ENCODE results near the gene NT5DC2. TPM values are rescaled to one million over a fixed set of nuclear protein-coding genes. Genes with fewer than 3 reads are reported as not detected.

NT5DC2 gene
- polyA plus RNA-seq, 1 experiment: 97.9 TPM

DNA sequence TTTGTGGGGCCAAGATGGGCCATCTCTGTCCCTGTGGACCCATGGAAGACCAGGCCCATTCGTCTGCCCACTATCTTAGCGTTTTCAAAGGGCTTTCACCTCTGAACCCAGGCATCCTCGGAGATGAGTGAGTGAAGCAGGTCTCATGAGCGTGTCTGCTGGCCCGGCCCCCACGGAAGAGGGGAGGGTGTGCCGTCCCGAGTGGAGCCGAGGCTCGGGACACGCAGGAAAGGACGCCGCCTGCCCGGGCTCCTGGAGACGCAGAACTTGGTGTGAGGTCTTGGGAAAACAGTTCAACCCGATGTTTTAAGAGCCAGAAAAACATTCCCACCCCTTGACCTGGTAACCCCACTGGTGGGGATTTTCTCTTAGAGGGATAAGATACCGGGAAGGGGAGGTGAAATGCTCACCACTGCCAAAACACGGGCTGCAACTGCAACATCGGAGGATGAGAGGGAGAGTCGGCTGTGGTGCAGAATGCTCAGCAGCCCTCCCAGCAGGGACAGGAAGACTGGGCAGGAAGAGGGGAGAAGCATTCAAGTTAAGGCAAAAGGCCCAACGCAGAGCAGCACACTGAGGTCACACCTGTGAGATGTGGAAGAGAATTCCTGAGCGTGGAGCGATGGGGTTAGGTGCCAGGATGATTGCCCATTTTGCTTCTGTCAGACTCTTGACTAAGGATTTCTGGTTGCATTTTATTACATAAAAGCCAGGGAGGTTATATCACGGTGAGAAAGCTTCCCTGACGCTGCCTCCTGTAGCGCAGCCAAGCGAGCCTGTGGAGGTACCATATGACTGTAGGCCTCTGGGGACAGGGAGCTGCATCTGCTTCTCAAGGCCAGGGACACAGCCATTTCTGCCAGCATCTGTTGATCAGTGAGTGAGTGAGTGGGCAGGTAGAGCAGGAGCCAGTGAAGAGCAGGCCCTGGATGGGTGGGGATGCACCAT, 52.6 kb downstream of the NT5DC2 start:
- Histone ChIP-seq H3K27ac (ENCODE audit: low read depth, low read length) (no peak overlapping the region), H3K27me3 (ENCODE audit: control insufficient read depth, insufficient read depth, low read length) (no peaks in the 10 kb centered on the region), H3K4me3 (ENCODE audit: low read depth, low read length) (no peak overlapping the region), H3K9me3 (ENCODE audit: control insufficient read depth, insufficient read depth, low read length) (no peaks in the 10 kb centered on the region; the same call in 1 of the 2 replicates)
- ChIA-PET POLR2A (no interaction called here), CTCF (interaction anchor here (2.4 kb wide), 1 partner anchor 9 kb away, joined by 11 read pairs; no protein-coding TSS in a partner anchor)
- TF ChIP-seq, protein P1, sequence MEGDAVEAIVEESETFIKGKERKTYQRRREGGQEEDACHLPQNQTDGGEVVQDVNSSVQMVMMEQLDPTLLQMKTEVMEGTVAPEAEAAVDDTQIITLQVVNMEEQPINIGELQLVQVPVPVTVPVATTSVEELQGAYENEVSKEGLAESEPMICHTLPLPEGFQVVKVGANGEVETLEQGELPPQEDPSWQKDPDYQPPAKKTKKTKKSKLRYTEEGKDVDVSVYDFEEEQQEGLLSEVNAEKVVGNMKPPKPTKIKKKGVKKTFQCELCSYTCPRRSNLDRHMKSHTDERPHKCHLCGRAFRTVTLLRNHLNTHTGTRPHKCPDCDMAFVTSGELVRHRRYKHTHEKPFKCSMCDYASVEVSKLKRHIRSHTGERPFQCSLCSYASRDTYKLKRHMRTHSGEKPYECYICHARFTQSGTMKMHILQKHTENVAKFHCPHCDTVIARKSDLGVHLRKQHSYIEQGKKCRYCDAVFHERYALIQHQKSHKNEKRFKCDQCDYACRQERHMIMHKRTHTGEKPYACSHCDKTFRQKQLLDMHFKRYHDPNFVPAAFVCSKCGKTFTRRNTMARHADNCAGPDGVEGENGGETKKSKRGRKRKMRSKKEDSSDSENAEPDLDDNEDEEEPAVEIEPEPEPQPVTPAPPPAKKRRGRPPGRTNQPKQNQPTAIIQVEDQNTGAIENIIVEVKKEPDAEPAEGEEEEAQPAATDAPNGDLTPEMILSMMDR (IDR thresholded peaks at IDR 0.05; ENCODE audit: low read depth, low read length): no peak
- DNase-seq (ENCODE audit: low read depth, low spot score): no peak

DNA sequence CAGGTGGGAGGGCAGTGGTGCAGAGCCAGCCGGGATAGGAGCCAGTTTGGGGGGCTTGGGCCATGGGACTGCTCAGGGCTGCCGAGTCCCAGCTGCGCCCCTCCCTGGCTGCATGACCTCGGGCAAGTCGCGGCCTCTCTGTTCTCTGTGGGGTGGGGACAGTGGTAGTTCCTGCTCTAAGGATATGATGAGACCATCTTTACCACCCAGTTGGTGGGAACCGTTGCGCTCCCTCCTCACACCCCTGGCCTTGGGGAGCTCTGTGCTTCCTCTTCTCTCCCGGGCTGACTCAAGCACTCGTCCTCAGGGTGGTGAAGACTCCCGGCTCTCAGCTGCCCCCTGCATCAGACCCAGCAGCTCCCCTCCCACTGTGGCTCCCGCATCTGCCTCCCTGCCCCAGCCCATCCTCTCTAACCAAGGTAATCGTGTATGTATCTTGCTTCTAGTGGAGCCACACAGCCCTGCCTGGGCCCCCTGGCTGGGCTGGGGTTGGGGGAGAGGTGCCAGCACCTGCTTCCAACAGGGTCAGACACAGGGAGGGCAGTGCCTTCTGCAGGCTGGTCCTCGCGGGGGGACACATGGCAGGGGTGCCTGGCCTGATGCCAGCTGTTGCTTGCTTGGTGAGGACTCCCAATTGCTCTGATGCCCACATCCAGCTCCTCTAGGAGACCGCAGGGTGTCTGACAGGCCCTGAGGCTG, 53.6 kb downstream of the NT5DC2 start:
- Histone ChIP-seq H3K27me3 (ENCODE audit: control insufficient read depth, insufficient read depth, low read length) (no peaks in the 10 kb centered on the region), H3K4me3 (ENCODE audit: low read depth, low read length) (no peak overlapping the region), H3K9me3 (ENCODE audit: control insufficient read depth, insufficient read depth, low read length) (no peaks in the 10 kb centered on the region; the same call in 1 of the 2 replicates), H3K27ac (ENCODE audit: low read depth, low read length) (no peak overlapping the region)
- TF ChIP-seq, protein P1 (IDR thresholded peaks at IDR 0.05; ENCODE audit: low read depth, low read length): no peak
- POLR2A ChIA-PET: no interaction called here
- CTCF ChIA-PET: no interaction called here
- DNase-seq (ENCODE audit: low read depth, low spot score): no peak

DNA sequence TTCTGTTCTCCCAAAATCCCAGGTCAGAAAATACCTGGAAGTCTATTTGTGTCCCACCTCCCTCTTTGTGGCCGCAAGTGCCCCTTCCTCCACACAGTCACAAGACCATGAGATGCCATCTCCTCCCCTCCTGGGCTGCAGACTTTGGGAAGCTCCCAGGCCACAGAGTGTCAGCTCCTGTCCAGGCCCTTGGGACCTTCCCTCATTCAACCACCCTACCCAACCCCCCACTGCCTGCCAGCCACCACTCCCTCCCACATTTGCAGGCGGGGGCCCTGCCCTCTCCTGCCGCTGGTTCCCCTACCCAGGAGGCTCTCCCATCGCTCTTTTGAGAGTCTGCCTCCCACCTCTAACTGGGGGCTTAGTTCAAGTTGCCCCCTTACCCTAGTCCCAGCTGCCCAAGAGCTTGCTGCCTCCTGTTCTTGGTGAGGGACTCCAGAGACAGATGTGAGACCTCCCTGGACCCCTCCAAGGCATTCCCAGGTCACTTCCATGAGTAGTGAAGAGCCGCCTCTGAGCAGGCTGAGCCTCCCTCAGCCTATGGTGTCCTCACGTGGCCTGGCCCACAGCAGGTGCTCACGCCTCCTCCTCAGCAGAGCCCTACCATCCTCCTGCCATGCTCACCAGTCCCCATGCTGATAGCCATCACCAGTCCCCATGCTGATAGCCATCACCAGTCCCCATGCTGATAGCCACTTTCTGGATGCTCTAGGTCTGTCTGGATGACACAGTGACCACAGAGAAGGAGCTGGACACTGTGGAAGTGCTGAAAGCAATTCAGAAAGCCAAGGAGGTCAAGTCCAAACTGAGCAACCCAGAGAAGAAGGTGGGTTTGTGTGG, 54.4 kb downstream of the NT5DC2 start:
- Histone ChIP-seq H3K27me3 (ENCODE audit: control insufficient read depth, insufficient read depth, low read length) (no peaks in the 10 kb centered on the region), H3K9me3 (ENCODE audit: control insufficient read depth, insufficient read depth, low read length) (no peaks in the 10 kb centered on the region; the same call in 1 of the 2 replicates), H3K27ac (ENCODE audit: low read depth, low read length) (no peak overlapping the region), H3K4me3 (ENCODE audit: low read depth, low read length) (no peak overlapping the region)
- ChIA-PET CTCF (no interaction called here), POLR2A (no interaction called here)
- no peak for DNase-seq (ENCODE audit: low read depth, low spot score)
- TF ChIP-seq, protein P1 (IDR thresholded peaks at IDR 0.05; ENCODE audit: low read depth, low read length): no peak

DNA sequence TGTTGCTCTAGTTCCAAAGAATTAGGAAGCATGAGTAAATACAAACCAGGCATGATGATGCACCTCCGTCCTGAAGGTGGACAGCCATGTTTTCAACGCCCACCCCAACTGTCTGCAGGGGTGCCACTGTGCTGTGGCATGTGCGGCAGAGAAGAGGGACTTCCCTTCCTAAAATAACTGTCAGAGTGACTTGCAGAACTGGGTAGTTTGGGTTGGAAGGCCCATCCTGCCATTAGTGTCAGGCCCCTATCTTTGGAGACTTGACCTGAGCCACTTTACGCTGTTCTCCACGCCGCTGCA, 55.9 kb downstream of the NT5DC2 start:
- POLR2A ChIA-PET: no interaction called here
- H3K27ac ChIP-seq (ENCODE audit: low read depth, low read length): no peak overlapping the region
- CTCF ChIA-PET: no interaction called here
- H3K4me3 ChIP-seq (ENCODE audit: low read depth, low read length): no peak overlapping the region
- H3K9me3 ChIP-seq (ENCODE audit: control insufficient read depth, insufficient read depth, low read length): no peaks in the 10 kb centered on the region; the same call in 1 of the 2 replicates
- DNase-seq (ENCODE audit: low read depth, low spot score): no peak
- TF ChIP-seq, protein P1 (IDR thresholded peaks at IDR 0.05; ENCODE audit: low read depth, low read length): no peak
- no peaks in the 10 kb centered on the region for H3K27me3 ChIP-seq (ENCODE audit: control insufficient read depth, insufficient read depth, low read length)

Measured in AG04450 (cell line).